ENCODE data around the gene COG5. TPM values are rescaled to one million over a fixed set of nuclear protein-coding genes. Genes with fewer than 3 reads are reported as not detected.

COG5 gene
- total RNA-seq, 1 experiment from 2014 or later, result 23.6 TPM

- Mint-ChIP-seq H3K36me3 (ENCODE audit: insufficient read depth, unreplicated experiment) (no peaks in the 10 kb centered on the region), H3K4me3 (ENCODE audit: low read depth, unreplicated experiment) (no peak overlapping the region), H3K27me3 (ENCODE audit: unreplicated experiment) (no peaks in the 10 kb centered on the region), H3K4me1 (ENCODE audit: low read depth, unreplicated experiment) (peaks cover 10% of the 10 kb centered on the region), H3K9me3 (ENCODE audit: low read depth, unreplicated experiment) (no peaks in the 10 kb centered on the region), H3K27ac (ENCODE audit: unreplicated experiment) (peak overlapping the region; percentile 7)
- DNase-seq, result no peak
- CTCF ChIA-PET, result interaction anchor here (0.7 kb wide), 1 partner anchor 600 kb away, joined by 4 read pairs; no protein-coding TSS in a partner anchor
- BruUV-seq (replicated peaks), result no TSS peak
- intact Hi-C loops (cut with micrococcal nuclease; ENCODE audit: unreplicated experiment), result no loop called here
- TF ChIP-seq CTCF (IDR thresholded peaks at IDR 0.05; ENCODE audit: unreplicated experiment), result no peak
Measured at GRCh38 chr7:107404740-107405537, 158.8 kb downstream of the COG5 start.

GRCh38 chr7:107398161-107398560 lies 165.6 kb downstream of the COG5 start:
- Mint-ChIP-seq H3K4me3 (ENCODE audit: low read depth, unreplicated experiment) (no peak overlapping the region), H3K27ac (ENCODE audit: unreplicated experiment) (no peak overlapping the region), H3K36me3 (ENCODE audit: insufficient read depth, unreplicated experiment) (no peaks in the 10 kb centered on the region), H3K27me3 (ENCODE audit: unreplicated experiment) (no peaks in the 10 kb centered on the region), H3K4me1 (ENCODE audit: low read depth, unreplicated experiment) (no peaks in the 10 kb centered on the region), H3K9me3 (ENCODE audit: low read depth, unreplicated experiment) (no peaks in the 10 kb centered on the region)
- no TSS peak for BruUV-seq (replicated peaks)
- no peak for TF ChIP-seq CTCF (IDR thresholded peaks at IDR 0.05; ENCODE audit: unreplicated experiment)
- CTCF ChIA-PET, result no interaction called here
- no peak for DNase-seq
- intact Hi-C loops (cut with micrococcal nuclease; ENCODE audit: unreplicated experiment), result no loop called here

- intact Hi-C loops (cut with micrococcal nuclease; ENCODE audit: unreplicated experiment), result no loop called here
- Mint-ChIP-seq H3K27me3 (ENCODE audit: unreplicated experiment) (no peaks in the 10 kb centered on the region), H3K9me3 (ENCODE audit: low read depth, unreplicated experiment) (no peaks in the 10 kb centered on the region), H3K27ac (ENCODE audit: unreplicated experiment) (no peak overlapping the region), H3K4me3 (ENCODE audit: low read depth, unreplicated experiment) (no peak overlapping the region), H3K4me1 (ENCODE audit: low read depth, unreplicated experiment) (no peaks in the 10 kb centered on the region), H3K36me3 (ENCODE audit: insufficient read depth, unreplicated experiment) (no peaks in the 10 kb centered on the region)
- no peak for DNase-seq
- CTCF ChIA-PET, result no interaction called here
- BruUV-seq (replicated peaks), result no TSS peak
- TF ChIP-seq CTCF (IDR thresholded peaks at IDR 0.05; ENCODE audit: unreplicated experiment), result no peak
Measured at GRCh38 chr7:107396990-107397389, 166.7 kb downstream of the COG5 start.

- no peak for DNase-seq
- Mint-ChIP-seq H3K4me1 (ENCODE audit: low read depth, unreplicated experiment) (no peaks in the 10 kb centered on the region), H3K36me3 (ENCODE audit: insufficient read depth, unreplicated experiment) (no peaks in the 10 kb centered on the region), H3K27me3 (ENCODE audit: unreplicated experiment) (no peaks in the 10 kb centered on the region), H3K9me3 (ENCODE audit: low read depth, unreplicated experiment) (no peaks in the 10 kb centered on the region), H3K27ac (ENCODE audit: unreplicated experiment) (no peak overlapping the region), H3K4me3 (ENCODE audit: low read depth, unreplicated experiment) (no peak overlapping the region)
- no peak for TF ChIP-seq CTCF (IDR thresholded peaks at IDR 0.05; ENCODE audit: unreplicated experiment)
- BruUV-seq (replicated peaks), result no TSS peak
- CTCF ChIA-PET, result no interaction called here
- intact Hi-C loops (cut with micrococcal nuclease; ENCODE audit: unreplicated experiment), result no loop called here
Measured at GRCh38 chr7:107396081-107396480, 167.6 kb downstream of the COG5 start.

Measured in Calu3 (cell line).